GM12801 (cell line): Measurements from ENCODE around the gene MYO7A.

ENCODE experiments used
- CTCF ChIP-seq: IDR thresholded peaks from one replicate; pipeline ENCODE4 v1.5.1; 2011; ENCODE audit warnings: control low read depth; ENCODE audit not compliant: insufficient read length; ENCODE audit errors: extremely low read depth

MYO7A gene

GRCh38 chr11:77127920-77128691 is at the start of gene MYO7A:
Gene MYO7A (plus strand): TSS chr11:77128246. CDS start chr11:77130635, 2,389 bp downstream.
- no peak for TF ChIP-seq CTCF

- TF ChIP-seq CTCF: no peak
Observed at GRCh38 chr11:77079666-77080065, 48.4 kb upstream of the MYO7A start.

DNA sequence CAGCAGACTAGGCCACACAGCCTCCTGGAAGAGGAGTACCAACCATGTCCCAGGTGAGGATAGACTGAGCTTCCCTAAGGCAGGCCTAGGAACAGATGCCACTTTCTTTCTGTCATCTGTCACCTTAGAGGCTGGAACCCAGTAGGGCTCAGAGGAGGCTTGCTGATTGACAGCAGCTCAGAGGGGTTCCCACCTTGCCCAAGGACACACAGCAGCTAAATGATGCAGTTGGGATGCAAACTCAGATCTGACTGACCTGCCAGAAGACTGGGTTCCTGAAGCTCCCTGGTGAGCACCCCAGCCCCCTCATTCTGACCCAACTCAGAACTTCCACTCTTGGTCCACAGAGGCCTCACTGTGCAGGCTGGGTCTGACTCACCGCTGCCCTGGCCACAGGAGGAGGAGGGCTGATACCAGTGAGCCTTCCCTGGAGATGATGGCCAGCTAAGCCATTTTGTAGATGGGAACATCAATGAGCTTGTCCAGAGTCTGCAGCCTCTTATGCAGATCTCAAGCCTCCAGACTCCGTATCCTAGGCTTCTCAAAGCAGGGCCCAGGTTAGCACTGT is 47.3 kb upstream of the MYO7A start:
- TF ChIP-seq CTCF: no peak

DNA sequence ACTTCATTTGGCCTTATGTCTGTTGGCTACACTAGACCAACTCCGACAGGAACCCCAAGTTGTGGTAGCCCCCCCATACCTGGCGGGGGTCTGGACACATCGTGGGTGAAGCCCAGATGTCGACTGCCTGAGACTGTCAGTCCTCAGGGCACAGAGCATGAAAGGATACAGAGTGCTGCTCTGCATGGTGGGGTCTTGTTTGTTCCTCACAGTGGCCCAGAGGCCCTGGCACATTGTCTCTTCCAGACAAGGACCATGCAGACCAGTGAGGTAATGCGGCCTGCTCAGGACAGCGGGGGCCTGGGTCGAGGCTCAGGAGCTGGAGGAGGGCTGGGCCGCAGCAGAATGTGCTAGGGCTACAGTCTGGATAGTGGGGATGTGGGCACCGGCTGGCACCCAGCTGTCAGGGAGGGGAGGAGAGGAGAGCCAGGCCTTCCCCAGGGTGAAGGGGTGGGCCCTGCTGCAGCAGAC is 46.6 kb upstream of the MYO7A start:
- TF ChIP-seq CTCF: no peak

GRCh38 chr11:77081976-77082836 is 45.8 kb upstream of the MYO7A start:
- no peak for TF ChIP-seq CTCF

DNA sequence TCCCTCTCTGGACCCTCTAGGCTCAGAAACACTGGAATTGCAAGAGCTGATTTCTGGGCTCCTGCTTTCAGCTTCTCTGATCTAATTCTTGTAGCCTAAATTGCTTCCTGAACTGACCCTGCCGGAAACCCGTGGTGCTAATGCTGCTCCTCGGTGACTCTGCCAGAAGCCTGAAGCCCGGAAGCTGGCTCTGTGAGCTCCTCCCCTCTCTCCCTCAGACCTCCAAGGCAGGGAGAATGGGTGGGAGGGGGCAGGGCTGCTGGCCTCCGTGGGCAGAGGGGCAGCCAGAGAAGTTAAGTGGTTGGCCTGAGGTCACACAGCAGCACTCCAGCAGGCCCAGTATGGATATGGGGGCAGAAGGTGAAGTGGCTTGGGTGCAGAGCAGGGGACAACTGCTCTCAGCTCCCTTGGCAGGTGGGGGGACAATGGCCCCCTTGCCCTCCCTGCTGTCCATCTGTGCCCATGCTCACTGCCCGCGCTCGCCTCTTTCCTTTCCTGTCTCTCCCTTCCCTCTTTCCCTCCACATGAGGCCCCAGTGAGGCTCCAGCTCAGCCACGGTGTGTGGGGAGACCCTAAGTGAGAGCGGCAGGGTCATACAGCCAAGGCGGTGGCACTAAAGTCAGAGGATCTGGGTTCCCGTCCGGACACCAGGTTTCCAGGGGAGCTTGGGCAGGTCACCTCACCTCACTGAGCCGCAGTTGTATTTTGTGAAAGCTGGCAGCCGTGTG is 45.0 kb upstream of the MYO7A start:
- no peak for TF ChIP-seq CTCF
